DMS53 treated with DMSO at 0.1 percent for 48 hours (cell line): ENCODE measurements around the gene IRF6.

Experiments used
- DNase-seq: peaks from one replicate; lab custom pipeline; 2025; ENCODE audit not compliant: unreplicated experiment; lab: John Stamatoyannopoulos, UW

IRF6 gene

GRCh38 chr1:209805875-209806760, at the start of gene IRF6:
Gene IRF6 (minus strand): TSS chr1:209806142. CDS start chr1:209801413, 4,729 bp downstream.
- peak; percentile 96 for DNase-seq

GRCh38 chr1:209855623-209856022, 49.7 kb upstream of the IRF6 start:
- DNase-seq, result no peak

- no peak for DNase-seq
These were observed 49.1 kb upstream of the IRF6 start for GRCh38 chr1:209855006-209855405.

- DNase-seq, result no peak
These were observed 48.3 kb upstream of the IRF6 start for GRCh38 chr1:209854196-209854595.

GRCh38 chr1:209853676-209854075, 47.7 kb upstream of the IRF6 start:
- no peak for DNase-seq

- peak; percentile 35 for DNase-seq
These were observed 44.5 kb upstream of the IRF6 start for GRCh38 chr1:209850342-209850979.

- DNase-seq, result no peak
These were observed 43.4 kb upstream of the IRF6 start for GRCh38 chr1:209849388-209849787.

GRCh38 chr1:209845408-209845725, 39.4 kb upstream of the IRF6 start:
- no peak for DNase-seq

GRCh38 chr1:209844695-209845407, 38.9 kb upstream of the IRF6 start:
- DNase-seq, result no peak

GRCh38 chr1:209840611-209841010, 34.7 kb upstream of the IRF6 start:
- DNase-seq, result no peak

- DNase-seq, result no peak
These were observed 34.1 kb upstream of the IRF6 start for GRCh38 chr1:209839875-209840546.

- DNase-seq, result no peak
These were observed 32.6 kb upstream of the IRF6 start for GRCh38 chr1:209838537-209838936.

- DNase-seq, result no peak
These were observed 31.7 kb upstream of the IRF6 start for GRCh38 chr1:209837671-209838070.

GRCh38 chr1:209835782-209836298, 29.9 kb upstream of the IRF6 start:
- no peak for DNase-seq

- DNase-seq, result no peak
These were observed 25.7 kb upstream of the IRF6 start for GRCh38 chr1:209831615-209832014.

- DNase-seq, result no peak
These were observed 24.8 kb upstream of the IRF6 start for GRCh38 chr1:209830722-209831121.

- no peak for DNase-seq
These were observed 23.8 kb upstream of the IRF6 start for GRCh38 chr1:209829716-209830115.

GRCh38 chr1:209827384-209828262, 21.7 kb upstream of the IRF6 start, which contains the start of gene UTP25:
Gene UTP25 (plus strand): TSS chr1:209827972. CDS start chr1:209828064, 92 bp downstream.
- DNase-seq, result peak; percentile 95

GRCh38 chr1:209825591-209826434, 19.9 kb upstream of the IRF6 start:
- no peak for DNase-seq
